ENCODE data around the gene PLD2.

PLD2 gene

DNA sequence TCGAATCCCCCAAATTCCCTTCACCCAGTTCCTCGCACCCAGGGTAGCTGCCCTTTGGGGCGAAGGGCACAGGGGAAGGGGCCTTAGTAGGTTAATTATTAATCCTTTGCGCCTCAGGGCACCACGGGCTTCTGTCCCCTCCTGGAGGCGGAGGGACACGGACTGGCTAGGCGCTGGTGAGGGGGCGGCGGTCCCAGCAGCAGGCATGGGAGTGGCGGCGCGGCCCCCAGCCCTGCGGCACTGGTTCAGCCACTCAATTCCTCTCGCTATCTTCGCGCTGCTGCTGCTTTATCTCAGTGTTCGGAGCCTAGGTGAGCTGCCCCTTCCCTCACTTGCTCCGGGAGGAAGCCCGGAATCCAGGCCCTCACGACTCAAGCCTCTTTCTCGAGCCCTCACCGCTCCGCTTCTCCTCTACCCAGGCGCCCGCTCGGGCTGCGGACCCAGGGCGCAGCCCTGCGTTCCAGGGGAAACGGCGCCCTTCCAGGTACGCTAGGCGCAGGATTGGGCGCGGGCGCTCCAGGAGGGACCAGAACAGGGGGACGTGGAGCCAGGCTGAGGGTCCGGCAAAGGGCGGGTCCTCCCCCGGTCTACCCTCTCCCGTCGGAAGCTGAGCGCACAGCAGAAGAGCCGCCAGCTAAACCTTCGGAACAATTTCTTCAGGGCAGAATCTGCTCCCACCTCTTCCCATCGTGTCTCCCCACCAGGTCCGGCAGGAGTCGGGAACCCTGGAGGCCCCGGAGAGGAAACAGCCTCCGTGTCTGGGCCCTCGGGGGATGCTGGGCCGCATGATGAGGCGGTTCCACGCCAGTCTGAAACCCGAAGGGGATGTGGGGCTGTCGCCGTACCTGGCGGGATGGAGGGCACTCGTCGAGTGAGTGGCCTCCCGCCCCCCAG lies 17.9 kb upstream of the PLD2 start, which contains the start of gene GLTPD2:
TSS of gene GLTPD2 (plus strand) at position 158 of the 894 bp plus-strand sequence. CDS start at position 206, 48 bp downstream.
- Mint-ChIP-seq H3K9me3 (peaks cover 6% of the 10 kb centered on the region), H3K4me1 (peaks cover 40% of the 10 kb centered on the region), H3K27me3 (ENCODE audit: low read depth, poor library complexity) (peaks cover 48% of the 10 kb centered on the region), H3K27ac (no peak within 1 kb of the TSS), H3K36me3 (ENCODE audit: low read depth) (no peaks in the 10 kb centered on the region), H3K4me3 (peak within 1 kb of the TSS; percentile 88)
- DNase-seq, result peak; percentile 42
- TF ChIP-seq, protein P1, sequence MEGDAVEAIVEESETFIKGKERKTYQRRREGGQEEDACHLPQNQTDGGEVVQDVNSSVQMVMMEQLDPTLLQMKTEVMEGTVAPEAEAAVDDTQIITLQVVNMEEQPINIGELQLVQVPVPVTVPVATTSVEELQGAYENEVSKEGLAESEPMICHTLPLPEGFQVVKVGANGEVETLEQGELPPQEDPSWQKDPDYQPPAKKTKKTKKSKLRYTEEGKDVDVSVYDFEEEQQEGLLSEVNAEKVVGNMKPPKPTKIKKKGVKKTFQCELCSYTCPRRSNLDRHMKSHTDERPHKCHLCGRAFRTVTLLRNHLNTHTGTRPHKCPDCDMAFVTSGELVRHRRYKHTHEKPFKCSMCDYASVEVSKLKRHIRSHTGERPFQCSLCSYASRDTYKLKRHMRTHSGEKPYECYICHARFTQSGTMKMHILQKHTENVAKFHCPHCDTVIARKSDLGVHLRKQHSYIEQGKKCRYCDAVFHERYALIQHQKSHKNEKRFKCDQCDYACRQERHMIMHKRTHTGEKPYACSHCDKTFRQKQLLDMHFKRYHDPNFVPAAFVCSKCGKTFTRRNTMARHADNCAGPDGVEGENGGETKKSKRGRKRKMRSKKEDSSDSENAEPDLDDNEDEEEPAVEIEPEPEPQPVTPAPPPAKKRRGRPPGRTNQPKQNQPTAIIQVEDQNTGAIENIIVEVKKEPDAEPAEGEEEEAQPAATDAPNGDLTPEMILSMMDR (IDR thresholded peaks at IDR 0.05), result no peak

DNA sequence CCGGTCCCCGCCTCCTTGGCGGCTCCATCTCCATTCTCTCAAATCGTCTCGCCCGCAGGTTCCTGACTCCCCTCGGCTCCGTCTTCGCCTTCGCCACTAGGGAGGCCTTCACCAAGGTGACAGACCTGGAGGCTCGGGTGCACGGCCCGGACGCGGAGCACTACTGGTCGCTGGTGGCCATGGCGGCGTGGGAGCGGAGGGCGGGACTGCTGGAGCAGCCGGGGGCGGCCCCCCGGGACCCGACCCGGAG lies 17.3 kb upstream of the PLD2 start:
- no peaks in the 10 kb centered on the region for H3K36me3 Mint-ChIP-seq (ENCODE audit: low read depth)
- no peak overlapping the region for H3K27ac Mint-ChIP-seq
- TF ChIP-seq, protein P1 (IDR thresholded peaks at IDR 0.05), result no peak
- peaks cover 40% of the 10 kb centered on the region for H3K4me1 Mint-ChIP-seq
- peak overlapping the region; percentile 88 for H3K4me3 Mint-ChIP-seq
- H3K27me3 Mint-ChIP-seq (ENCODE audit: low read depth, poor library complexity), result peaks cover 52% of the 10 kb centered on the region
- DNase-seq, result no peak
- peaks cover 10% of the 10 kb centered on the region for H3K9me3 Mint-ChIP-seq

DNA sequence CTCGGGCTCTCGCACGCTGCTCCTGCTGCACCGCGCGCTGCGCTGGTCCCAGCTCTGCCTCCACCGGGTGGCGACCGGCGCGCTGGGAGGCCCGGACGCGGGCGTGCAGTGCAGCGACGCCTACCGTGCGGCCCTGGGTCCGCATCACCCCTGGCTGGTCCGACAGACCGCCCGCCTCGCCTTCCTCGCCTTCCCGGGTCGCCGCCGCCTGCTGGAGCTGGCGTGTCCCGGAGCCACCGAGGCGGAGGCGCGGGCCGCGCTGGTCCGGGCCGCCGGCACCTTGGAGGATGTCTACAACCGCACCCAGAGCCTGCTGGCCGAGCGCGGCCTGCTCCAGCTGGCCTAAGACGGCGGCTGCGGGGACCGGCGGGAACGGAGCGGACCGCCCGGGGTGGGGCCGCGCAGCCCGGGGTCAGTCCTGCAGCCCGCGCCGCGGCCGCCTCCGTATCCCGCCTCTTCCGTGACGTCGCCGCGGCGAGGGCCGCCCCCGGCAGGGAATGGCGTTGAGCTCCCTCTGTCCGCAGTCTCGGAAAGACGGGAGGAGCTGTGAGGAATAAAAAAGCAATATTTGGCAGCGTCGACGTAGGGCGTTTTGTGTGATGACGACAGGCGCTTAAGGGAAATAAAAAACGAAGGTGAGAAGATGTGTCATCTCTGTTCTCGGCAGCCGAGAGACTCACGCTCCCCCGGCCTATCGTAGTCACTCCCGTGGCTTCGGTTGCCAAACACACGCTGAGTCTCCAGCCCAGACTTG lies 16.8 kb upstream of the PLD2 start:
- peaks cover 40% of the 10 kb centered on the region for H3K4me1 Mint-ChIP-seq
- H3K9me3 Mint-ChIP-seq, result peaks cover 13% of the 10 kb centered on the region
- H3K4me3 Mint-ChIP-seq, result peak overlapping the region; percentile 88
- TF ChIP-seq, protein P1 (IDR thresholded peaks at IDR 0.05), result peak; percentile 61
- H3K27ac Mint-ChIP-seq, result peak overlapping the region; percentile 66
- DNase-seq, result peak; percentile 89
- H3K36me3 Mint-ChIP-seq (ENCODE audit: low read depth), result no peaks in the 10 kb centered on the region
- peaks cover 52% of the 10 kb centered on the region for H3K27me3 Mint-ChIP-seq (ENCODE audit: low read depth, poor library complexity)

DNA sequence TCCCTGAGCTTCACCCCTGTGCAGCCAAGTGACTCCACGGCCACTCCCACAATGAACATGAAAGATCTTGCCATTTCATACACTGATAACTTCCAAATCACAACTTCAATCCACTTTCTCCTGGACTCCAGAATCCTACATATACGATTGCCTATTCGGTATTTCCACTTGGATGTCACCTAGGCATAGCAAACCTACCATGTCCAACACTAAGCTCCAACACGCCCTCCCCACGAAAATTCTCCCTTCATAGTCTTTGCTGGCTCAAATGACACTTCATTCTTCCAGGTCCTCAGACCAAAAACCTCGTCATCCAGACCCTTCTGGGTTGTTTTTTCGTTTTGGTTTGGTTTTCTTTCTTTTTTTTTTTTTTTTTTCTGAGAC lies 16.3 kb upstream of the PLD2 start:
- Mint-ChIP-seq H3K27ac (no peak overlapping the region), H3K27me3 (ENCODE audit: low read depth, poor library complexity) (peaks cover 52% of the 10 kb centered on the region), H3K36me3 (ENCODE audit: low read depth) (peaks cover 1% of the 10 kb centered on the region), H3K9me3 (peaks cover 15% of the 10 kb centered on the region), H3K4me1 (peaks cover 41% of the 10 kb centered on the region), H3K4me3 (peak overlapping the region; percentile 88)
- TF ChIP-seq, protein P1 (IDR thresholded peaks at IDR 0.05), result no peak
- no peak for DNase-seq

DNA sequence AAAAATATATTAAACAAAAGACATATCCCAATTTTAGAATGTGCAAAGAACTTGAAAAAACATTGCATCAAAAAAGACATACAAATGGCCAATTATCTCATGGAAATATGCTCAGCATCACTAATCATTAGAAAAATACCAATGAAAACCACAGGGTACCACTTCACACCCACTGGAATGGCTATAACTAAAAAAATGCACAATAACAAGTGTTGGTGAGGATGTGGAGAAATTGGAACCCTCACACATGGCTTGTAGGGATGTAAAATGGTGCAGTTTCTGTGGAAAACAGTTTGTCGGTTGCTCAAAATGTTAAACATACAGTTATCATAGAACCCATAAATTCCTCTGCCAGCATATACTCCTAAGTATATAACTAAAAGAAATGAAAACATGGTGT lies 11.8 kb upstream of the PLD2 start:
- Mint-ChIP-seq H3K27me3 (ENCODE audit: low read depth, poor library complexity) (peaks cover 33% of the 10 kb centered on the region), H3K9me3 (peaks cover 19% of the 10 kb centered on the region), H3K4me3 (no peak overlapping the region), H3K4me1 (peaks cover 20% of the 10 kb centered on the region), H3K36me3 (ENCODE audit: low read depth) (peaks cover 21% of the 10 kb centered on the region), H3K27ac (no peak overlapping the region)
- TF ChIP-seq, protein P1 (IDR thresholded peaks at IDR 0.05), result no peak
- DNase-seq, result no peak

Measured in nephron progenitor cell (in vitro differentiated cells).